ENCODE measurements around the gene TCAF1.
A peak's percentile ranks its signal among the peaks of the same experiment; 100 is the strongest.

Gene TCAF1

GRCh38 chr7:143901668-143902331, at the start of gene TCAF1:
TCAF1 (minus strand) TSS chr7:143902176; CDS start chr7:143876608, 25,568 bp downstream.
- TF ChIP-seq, protein P1, sequence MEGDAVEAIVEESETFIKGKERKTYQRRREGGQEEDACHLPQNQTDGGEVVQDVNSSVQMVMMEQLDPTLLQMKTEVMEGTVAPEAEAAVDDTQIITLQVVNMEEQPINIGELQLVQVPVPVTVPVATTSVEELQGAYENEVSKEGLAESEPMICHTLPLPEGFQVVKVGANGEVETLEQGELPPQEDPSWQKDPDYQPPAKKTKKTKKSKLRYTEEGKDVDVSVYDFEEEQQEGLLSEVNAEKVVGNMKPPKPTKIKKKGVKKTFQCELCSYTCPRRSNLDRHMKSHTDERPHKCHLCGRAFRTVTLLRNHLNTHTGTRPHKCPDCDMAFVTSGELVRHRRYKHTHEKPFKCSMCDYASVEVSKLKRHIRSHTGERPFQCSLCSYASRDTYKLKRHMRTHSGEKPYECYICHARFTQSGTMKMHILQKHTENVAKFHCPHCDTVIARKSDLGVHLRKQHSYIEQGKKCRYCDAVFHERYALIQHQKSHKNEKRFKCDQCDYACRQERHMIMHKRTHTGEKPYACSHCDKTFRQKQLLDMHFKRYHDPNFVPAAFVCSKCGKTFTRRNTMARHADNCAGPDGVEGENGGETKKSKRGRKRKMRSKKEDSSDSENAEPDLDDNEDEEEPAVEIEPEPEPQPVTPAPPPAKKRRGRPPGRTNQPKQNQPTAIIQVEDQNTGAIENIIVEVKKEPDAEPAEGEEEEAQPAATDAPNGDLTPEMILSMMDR (conservative IDR thresholded peaks at IDR 0.05): peak; percentile 71
- peak within 1 kb of the TSS; percentile 96 for H3K27ac ChIP-seq

GRCh38 chr7:143948733-143949132, 46.8 kb upstream of the TCAF1 start:
- H3K27ac ChIP-seq: no peak overlapping the region
- TF ChIP-seq, protein P1 (conservative IDR thresholded peaks at IDR 0.05): no peak

GRCh38 chr7:143947111-143947510, 45.1 kb upstream of the TCAF1 start:
- H3K27ac ChIP-seq: no peak overlapping the region
- TF ChIP-seq, protein P1 (conservative IDR thresholded peaks at IDR 0.05): no peak

DNA sequence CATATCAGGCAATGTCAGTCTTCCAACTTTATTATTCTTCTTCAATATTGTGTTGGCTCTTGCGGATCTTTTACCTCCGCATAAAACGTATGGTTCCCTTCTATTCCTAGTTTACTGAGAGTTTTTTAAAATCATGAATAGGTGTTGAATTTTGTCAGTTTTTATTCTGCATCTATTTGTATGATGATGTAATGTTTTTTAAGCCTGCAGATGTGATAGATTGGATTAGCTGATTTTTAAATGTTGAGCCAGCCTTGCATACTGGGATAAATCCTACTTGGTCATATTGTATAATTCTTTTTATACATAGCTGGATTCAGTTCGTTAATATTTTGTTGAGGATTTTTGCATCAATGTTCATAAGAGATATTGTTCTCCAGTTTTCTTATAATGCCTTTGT, 43.4 kb upstream of the TCAF1 start:
- TF ChIP-seq, protein P1 (conservative IDR thresholded peaks at IDR 0.05): no peak
- H3K27ac ChIP-seq: no peak overlapping the region

DNA sequence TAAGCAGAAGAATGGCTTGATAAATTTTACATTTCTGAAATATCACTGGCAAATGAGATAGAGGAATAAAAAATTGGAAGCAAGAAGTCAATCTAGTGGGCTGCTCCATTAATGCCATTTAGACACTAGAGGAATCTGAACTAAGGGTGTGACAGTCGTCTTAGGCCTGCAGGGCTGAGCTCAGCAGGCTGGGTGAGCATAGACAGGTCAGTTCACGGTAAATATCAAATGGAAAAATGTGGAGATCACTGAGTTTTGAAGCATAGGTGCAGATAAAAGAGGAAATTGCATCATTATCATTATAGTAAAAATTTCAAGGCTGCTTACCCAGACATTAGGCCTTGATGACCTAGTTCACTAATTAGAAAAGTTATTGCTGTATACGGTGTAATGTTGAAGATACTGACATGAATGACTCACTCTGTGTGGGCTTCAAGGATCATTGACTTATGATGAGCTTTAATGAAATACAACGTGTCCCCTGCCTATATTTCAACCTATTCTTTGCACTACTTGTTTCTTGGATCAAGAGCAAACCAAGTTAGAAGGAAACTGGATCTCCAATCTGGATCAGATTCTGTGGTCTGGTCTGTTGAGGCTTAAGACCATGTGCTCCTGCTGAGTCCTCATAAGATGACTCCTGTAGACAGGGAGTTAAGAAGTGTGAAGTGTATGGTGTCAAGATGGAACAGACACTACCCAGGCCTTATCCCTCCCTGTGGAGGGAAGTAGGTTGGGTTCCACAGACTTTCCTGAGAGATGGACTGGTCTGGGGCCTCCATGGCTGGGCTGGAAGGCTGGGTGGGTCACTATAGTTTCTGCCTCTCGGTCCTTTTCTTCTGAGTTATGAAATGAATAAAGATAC, 36.6 kb upstream of the TCAF1 start:
- no peak overlapping the region for H3K27ac ChIP-seq
- TF ChIP-seq, protein P1 (conservative IDR thresholded peaks at IDR 0.05): no peak

DNA sequence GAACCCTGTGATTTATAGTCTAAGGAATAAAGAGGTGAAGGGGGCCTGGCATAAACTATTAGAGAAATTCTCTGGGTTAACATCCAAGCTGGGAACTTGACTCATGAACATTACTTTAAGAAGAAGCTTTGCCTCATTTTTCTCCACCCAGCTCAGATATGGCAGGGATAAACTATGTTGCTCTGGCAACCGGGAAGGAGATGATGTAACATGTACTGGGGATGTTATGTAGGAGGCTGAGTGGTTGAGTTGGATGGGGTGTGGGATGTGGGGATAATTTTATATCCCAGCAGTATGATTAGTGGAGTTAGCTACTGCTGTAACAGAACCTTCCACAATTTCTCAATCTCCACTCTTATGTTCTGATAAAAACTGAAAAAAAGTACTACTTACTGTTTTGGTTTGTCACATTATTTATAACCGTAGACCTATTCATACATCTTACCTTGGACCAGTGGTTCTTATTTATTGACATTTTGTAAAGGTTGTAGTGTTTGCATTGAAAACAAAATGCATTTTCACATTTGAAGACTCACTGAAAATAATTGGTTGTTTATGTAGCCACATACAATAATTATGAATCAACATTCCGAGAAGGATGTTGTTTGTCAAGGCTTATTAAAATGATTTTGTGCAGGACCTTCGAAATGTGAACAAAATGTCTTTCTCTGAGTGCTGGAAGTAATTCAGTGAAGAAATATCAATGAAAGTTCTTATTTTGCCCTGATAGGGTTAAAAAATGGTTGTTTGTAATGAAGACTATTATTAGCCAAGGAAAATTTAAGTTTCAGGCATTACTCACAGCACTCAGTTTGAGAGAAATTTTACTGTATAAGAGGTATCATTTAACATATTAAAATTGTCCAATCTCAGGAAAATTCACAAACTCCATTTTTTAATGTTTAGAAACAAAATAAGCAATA, 34.4 kb upstream of the TCAF1 start:
- TF ChIP-seq, protein P1 (conservative IDR thresholded peaks at IDR 0.05): no peak
- no peak overlapping the region for H3K27ac ChIP-seq

Data from VCaP (cell line).